ENCODE data around the gene PLXNA4.

DNA sequence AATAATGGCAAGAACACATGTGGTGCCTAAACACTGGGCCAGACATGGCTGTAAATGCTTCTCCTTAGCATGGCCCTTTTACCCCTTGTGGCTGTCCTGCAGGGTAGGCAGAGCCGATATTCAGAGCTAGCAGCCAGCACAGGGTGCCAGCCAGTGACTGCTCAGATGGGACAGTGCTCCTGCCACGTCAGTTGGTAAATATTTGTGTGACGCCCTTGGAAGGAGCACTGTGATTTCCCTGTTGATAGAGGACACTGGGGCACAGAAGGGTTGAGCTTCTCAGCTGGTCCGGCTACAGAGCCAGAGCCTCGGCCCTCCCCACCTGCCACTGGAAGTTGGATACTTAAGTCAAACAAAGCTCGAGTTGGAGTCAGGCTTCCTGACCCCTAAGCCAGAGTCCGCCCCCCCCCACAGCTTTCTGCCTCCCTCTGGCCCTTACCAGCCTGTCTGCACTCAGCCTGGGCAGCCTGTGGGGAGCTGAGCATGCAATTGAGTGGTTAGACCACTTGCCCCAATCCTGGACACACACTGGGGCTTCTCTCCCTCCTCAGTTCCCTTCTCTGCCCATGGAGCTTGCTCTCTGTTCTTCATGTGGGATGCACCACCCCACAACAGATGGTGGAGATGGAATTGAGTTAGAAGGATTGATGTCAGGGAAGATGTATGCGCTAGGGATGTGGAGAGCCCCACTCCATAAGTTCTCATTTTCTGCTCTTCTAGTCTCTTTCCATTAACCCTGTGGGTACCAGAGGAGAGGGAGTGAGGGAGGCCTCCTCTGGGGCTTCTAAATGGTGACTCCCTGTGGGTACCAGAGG lies 350.8 kb downstream of the PLXNA4 start:
- TF ChIP-seq, protein P1, sequence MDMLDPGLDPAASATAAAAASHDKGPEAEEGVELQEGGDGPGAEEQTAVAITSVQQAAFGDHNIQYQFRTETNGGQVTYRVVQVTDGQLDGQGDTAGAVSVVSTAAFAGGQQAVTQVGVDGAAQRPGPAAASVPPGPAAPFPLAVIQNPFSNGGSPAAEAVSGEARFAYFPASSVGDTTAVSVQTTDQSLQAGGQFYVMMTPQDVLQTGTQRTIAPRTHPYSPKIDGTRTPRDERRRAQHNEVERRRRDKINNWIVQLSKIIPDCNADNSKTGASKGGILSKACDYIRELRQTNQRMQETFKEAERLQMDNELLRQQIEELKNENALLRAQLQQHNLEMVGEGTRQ (CRISPR knock-in tag; IDR thresholded peaks at IDR 0.05), result no peak
- no peak for TF ChIP-seq CREB1 (CRISPR knock-in tag; IDR thresholded peaks at IDR 0.05)
- no peak for TF ChIP-seq CTCF (IDR thresholded peaks at IDR 0.05)
- TF ChIP-seq, protein P2, sequence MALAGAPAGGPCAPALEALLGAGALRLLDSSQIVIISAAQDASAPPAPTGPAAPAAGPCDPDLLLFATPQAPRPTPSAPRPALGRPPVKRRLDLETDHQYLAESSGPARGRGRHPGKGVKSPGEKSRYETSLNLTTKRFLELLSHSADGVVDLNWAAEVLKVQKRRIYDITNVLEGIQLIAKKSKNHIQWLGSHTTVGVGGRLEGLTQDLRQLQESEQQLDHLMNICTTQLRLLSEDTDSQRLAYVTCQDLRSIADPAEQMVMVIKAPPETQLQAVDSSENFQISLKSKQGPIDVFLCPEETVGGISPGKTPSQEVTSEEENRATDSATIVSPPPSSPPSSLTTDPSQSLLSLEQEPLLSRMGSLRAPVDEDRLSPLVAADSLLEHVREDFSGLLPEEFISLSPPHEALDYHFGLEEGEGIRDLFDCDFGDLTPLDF (CRISPR knock-in tag; IDR thresholded peaks at IDR 0.05), result no peak
- TF ChIP-seq ZNF512 (CRISPR knock-in tag; IDR thresholded peaks at IDR 0.05; ENCODE audit: borderline replicate concordance), result no peak
- no peak for TF ChIP-seq NR3C1 (CRISPR knock-in tag; conservative IDR thresholded peaks at IDR 0.05; ENCODE audit: low read depth)
- no peak for TF ChIP-seq ARID4B (CRISPR knock-in tag; IDR thresholded peaks at IDR 0.05; ENCODE audit: borderline replicate concordance)
- TF ChIP-seq ELF4 (CRISPR knock-in tag; IDR thresholded peaks at IDR 0.05; ENCODE audit: low read depth), result no peak
- TF ChIP-seq ETV6 (CRISPR knock-in tag; IDR thresholded peaks at IDR 0.05), result no peak
- no peak for TF ChIP-seq ZNF232 (CRISPR knock-in tag; IDR thresholded peaks at IDR 0.05)
- TF ChIP-seq RELA (CRISPR knock-in tag; IDR thresholded peaks at IDR 0.05; ENCODE audit: borderline replicate concordance), result no peak

All from WTC11 (cell line).